ENCODE measurements around the gene DDIT4. TPM values are rescaled to one million over a fixed set of nuclear protein-coding genes. Genes with fewer than 3 reads are reported as not detected.

The DDIT4 gene
- total RNA-seq, 1 experiment from 2014 or later, result 68.9 TPM

Other genes with a start within 250 kb of the DDIT4 start
- 0.06 and 0.33 TPM in 2 replicates for gene SPOCK2, start 185.4 kb upstream of the DDIT4 start, total RNA-seq (2014; rRNA removed)
- 19.2 and 23.9 TPM in 2 replicates for gene ANAPC16, start 57.9 kb upstream of the DDIT4 start, total RNA-seq (2014; rRNA removed)
- 15.7 and 24.3 TPM in 2 replicates for gene ASCC1, start 57.6 kb upstream of the DDIT4 start, total RNA-seq (2014; rRNA removed)
- gene DNAJB12, start 81.0 kb downstream of the DDIT4 start, total RNA-seq (2014; rRNA removed), result 25.7 and 30.9 TPM in 2 replicates

Data from PC-3 (cell line).